NCI-H1417 (cell line): Measurements from ENCODE around the gene PDLIM5.

Source experiments
- DNase-seq, 3 experiments: peaks; one replicate each; lab custom pipeline; 2025; lab: John Stamatoyannopoulos, UW

Gene PDLIM5

DNA sequence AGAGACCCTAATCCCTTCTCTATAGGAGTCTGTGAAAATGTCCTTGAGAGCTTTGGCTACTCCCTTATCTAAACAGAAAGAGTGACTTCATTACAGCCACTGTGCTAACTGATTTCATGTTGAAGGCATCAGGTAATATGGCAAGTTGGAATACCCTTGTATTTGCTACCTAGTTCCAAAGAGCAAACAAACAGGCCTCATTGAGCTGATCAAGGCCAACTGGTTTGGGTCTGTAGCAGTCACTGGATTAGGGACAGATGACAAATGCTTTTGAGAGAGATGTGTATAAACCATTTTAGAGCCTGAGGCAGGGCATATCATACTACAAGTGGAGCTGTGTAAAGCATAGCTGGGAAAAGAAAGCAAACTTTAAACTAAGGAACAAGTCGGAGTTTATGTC lies 22.9 kb upstream of the PDLIM5 start:
- DNase-seq = no peak

DNA sequence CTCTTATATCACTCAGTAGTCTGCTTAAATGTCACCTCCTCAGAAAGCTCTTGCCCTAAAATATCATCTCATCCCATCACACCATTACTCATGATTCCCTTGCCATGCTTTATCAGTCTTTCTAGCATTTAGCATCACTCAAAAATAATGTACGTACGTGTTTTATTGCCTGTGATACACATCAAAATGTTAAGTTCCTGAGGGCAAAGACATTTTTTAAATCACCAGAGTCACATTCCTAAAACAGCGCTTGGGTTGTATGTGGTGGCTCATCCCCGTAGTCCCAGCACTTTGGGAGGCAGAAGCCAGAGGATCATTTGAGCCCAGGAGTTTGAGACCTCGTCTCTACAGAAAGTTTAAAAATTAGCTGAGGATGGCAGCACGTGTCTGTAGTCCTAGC lies 21.3 kb upstream of the PDLIM5 start:
- no peak for DNase-seq

DNA sequence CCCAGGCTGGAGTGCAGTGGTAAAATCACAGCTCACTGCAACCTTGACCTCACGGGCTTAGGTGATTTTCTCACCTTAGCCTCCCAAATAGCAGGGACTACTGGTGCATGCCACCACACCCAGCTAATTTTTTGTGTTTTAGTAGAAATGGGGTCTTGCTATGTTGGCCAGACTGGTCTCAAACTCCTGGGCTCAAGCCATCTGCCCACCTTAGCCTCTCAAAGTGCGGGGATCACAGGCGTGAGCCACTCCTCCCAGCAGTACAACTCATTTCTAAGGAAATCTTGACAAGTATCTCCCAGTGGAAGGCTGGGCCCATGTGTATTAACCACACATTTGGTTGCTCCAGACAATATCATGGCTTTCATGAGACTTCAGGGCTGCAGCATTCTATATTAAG lies 20.4 kb upstream of the PDLIM5 start:
- DNase-seq = no peak

DNA sequence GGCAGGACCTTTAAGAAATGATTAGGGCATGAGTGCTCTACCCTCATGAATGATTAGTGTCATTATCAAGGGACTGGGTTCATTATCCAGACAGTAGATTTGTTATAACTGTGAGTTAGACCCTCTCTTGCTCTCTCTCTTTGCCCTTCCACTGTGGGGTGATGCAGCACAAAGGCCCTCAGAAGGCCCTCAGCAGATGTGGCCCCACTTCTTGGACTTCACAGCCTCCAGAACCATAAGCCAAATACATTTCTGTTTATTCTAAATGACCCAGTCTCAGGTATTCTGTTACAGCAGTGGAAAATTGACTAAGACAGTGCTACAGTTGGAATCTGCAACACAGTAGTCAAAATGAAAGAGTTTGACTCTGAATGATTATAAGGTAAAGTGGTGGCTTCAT lies 17.2 kb upstream of the PDLIM5 start:
- DNase-seq = no peak

DNA sequence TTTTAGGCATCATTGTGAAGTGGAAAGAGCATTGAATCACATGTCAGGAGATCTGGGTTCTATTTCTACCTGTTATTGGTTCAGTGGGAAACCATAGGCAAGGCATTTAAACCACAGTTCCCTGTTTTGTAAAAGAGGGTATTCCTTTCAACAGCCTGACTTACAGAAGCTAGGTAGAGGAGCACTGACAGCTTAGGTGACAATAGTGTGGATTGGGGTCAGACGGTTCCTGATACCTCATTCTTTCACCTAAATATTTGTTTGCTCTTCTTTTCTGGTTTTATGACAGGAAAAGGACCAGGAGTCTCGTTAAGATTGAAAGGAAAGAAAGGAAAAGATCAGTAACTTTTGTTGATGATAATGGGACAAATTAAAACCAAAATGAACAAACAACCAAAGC lies 15.9 kb upstream of the PDLIM5 start:
- no peak for DNase-seq

DNA sequence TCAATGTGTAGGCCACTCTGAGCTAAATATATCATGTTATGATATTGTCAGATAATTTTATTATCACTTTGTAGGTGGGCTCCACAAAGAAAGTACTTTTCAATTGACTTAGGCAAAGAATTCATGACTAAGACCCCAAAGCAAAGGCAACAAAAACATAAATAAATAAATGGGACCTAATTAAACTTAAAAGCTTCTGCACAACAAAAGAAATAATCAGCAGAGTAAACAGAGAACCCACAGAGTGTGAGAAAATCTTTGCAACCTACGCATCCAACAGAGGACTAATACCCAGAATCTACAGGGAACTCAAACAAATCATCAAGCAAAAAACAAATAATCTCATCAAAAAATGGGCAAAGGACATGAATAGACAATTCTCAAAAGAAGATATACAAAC lies 15.2 kb upstream of the PDLIM5 start:
- DNase-seq = peak in 1 of 3 experiments; percentile 8

DNA sequence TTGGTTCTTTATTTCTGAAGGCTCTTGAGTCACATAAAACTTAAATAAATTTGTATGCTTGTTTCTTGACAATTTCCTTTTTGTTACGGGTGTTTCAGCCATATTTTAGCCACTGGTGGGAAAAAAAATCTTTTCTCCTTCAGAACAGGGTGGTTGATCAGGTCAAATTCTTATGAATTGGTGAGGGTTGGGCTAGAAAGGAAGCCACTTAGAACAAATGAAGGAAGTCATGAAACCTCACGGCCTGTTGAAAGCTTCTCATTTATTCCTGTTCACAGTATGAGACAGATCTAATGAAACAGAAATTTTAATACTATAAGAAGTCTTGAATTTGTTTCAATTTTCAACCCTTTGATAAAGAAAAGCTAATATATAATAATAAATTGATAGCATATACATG lies 12.1 kb upstream of the PDLIM5 start:
- DNase-seq = no peak

DNA sequence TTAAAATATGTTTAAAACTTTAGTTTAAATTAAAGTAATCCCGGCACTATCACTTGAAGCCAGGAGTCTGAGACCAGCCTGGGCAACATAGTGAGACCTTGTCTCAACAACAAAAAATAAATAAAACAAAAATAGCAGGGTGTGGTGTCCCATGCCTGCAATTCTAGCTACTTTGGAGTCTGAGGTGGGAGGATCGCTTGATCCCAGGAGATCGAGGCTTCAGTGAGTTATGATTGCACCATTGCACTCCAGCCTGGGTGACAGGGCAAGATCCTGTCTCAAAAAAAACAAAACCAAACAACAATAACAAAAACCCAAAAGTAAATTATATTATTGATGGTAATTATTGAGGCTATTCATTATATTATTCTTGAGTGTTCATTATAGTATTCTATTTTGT lies 9.9 kb upstream of the PDLIM5 start:
- no peak for DNase-seq

DNA sequence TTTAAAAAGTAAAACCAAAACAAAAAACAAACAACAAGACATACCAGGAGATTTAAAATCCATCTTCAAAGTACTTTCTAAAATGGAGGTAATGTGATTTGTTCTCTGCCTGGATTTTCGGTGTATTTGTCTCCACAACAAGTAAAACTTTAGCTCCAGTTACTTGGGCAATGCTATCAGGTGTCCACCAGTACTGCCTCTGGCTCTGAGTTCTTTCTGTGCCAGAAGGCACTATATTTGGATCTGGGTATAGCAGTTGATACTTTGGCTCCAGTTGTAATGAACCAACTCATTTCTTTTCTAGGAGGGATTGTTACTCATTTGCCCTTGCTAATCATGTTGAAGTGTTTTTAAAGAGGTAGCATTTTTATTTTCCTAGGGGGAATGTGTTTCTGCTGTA lies 9.5 kb upstream of the PDLIM5 start:
- no peak for DNase-seq

DNA sequence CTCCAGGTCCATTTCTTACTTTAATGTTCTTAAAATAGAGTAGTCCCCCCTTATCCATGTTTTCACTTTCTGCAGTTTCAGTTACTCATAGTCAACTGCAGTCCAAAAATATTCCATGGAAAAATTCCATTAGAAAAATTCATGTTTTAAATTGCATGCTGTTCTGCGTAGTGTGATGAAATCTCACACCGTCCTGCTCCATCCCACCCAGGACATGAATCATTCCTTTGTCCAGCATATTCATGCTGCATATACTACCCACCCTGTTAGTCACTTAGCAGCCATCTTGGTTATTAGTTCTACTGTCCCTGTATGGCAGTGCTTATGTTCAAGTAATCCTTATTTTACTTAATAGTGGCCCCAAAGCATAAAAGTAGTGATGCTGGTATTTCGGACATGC lies 5.4 kb upstream of the PDLIM5 start:
- no peak for DNase-seq

DNA sequence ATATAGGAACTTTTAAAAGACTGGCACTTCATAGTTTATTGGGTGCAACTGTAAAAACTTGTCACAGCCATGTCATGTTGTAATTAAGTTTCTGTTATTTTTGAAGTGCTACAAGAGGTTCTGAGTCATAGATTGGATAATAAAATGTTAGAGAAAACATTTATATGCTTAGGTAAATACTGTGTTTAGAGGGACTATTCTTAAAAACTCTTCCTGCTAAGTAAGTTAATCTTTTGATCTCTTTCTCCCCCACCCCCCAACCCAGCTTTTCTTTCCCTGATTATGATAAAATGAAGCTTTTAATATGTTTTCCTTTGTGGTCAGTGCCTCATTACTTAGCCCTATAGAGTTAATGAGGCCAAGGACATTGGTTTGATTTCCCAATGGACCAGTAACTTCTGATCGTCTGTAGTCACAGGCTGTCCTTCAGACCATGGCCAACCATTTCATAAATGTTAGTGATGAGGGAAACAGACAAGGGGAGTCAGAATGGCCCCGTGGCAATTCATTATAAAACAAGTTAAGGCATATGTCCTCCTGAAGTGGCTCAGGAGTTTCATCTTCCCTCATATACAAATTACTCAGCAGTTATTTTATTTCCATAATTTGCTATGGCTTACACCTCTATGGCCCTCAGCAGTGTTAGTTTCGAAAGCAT lies 3.9 kb upstream of the PDLIM5 start:
- no peak for DNase-seq

DNA sequence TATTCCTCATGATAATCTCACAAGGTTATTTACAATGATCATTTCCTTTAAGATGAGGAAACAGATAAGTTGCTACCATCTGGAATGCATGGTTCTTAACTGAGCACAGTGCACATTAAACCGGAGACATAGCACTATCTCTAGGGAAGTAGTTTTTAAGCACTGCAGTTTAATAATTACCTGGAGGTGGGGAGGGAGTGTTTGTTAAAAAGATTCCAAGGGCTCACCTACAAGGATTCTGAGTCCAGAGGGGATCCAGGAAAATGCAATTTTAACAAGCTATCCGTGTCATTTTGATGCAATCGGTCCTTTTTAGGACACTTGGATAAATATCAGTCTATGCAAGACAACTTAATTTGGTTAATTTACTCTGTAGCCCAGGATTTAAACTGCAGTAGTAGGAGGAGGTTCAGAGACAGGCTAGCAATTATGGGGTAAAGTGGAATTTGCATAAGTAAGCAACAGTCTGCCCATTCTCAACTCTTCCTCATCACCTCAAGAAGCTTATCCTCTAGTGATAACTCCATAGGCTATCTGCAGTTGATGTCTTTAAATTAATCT lies 2.8 kb upstream of the PDLIM5 start:
- DNase-seq = no peak

DNA sequence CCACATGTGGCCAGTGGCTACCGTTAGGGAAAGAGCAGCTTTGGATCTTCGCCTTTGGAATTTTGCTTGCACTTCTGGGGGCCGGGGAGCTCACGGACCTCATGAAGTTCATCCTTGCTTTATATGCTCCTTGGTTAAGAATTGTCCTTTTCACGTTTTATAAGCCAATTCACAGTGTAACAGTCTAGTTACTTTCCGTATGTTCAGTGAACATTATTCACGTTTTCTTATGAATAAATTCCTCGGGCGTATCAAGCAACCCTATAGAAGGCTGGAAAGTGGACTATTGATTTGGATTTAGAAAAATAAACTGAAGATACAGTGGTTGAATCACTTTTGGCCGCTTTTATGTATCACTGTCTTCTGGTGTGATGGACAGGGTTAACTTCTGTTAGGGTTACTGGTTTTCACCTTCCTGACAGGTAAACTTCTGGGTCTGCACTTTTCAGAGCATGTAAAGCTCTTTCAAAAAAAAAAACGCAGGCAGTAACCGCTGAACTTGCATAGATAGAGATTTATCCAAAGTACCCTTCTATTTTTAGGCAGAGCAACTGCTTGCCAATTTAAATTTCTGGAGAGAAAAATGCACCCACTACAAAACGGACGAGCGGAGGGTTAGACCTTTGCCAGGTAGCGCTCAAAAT lies 569 bp upstream of the PDLIM5 start:
- DNase-seq = no peak

DNA sequence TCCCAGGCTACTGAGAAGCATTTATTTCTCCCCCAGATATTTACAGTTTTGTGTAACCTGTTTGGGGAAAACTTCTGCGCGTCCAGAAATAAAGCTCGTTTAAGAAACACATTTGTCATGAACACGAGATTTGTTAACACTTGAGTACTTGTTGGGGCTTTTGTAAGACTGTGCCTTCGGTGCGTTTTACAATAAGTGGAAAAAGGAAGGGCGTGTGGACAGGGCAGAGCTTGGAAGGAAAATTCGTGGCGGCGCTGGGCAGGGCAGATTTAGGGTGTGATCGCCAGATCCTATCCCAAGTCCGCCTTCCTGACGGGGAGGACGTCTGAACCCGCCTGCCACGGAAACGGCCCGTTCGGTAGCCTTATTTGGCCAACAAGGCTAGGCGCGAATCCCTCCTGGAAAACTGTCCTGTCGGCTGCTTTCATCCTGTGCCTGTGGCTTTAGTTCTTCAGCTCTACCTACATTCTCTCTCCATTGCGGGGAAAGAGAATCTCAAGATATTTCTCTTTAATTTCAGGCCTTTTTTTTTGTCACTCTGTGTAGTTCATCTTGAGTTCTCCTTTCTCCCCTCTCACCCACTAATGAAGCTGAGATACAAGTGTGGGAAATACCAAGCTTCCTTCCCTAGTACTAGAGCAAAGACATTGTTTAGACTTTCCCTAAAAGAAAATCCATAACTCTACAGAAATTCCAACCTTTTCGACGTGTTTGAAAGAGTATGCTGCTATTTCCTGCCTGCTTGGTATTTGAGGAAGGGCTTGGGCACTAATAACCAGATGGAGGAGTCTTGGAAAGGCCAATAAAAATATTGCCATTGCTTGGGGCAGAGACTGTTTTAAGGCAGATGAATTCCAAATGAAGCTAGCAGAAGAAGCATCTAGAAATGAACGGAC lies 982 bp downstream of the PDLIM5 start:
- DNase-seq = peak; percentile 55 to 70 (median 58)

DNA sequence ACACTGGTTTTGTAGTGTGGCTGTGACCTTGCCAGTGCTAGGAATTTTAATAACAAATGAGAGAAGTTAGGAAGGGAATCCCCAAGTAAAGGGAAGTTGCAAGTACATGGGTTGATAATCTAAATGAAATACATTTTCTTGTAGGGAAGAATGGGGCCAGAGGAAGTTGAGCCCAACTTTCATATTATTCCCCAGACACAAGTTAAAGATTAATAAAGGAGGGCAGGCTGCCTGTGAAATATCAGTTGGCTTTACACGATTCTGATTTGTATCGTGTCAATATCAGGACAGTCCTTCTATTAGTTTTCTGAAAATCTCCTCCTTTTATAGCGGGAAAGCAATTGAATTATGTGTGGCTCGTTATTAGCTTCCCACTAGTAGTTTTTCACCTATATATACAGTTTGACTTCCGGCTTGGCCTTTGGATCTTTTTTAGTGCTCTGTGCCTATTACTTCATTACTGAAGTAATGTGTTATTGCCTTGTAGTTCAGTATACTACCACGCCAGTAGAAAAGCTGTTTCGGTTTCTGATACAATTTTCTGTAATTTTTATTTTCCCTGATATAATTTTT lies 1.7 kb downstream of the PDLIM5 start:
- no peak for DNase-seq

DNA sequence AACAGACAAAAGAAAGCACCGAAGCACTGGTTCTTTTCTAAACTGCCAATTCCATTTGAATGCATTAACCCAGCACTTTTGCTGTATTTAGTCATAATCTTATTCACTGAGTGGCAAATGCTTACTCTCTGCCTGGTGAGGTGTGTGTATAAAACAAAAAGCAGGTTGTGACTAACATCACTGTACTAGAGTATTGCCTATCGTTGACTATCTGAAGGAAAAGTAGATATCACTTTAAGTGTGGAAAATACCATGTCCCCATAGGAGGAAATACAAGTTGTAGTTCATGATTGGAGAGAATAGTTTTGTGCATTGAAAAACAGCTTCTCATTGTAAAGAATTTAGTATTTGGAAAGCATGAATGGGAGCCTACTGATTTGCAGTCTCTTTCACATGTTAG lies 2.7 kb downstream of the PDLIM5 start:
- DNase-seq = no peak

DNA sequence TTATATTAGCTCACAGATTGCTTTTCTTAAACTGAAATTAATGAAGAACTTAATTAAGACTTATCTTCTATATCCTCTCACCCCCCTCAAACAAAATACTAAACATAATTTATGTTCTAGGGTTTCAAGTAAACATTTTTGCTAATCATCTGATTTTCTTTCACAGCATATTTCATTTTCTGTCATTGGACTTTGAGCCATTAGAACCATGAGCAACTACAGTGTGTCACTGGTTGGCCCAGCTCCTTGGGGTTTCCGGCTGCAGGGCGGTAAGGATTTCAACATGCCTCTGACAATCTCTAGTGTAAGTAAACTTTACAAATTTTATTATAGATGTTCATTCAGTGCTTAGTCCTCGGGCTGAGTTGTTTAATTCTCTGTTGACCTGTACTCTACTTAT lies 3.3 kb downstream of the PDLIM5 start:
- DNase-seq = no peak

DNA sequence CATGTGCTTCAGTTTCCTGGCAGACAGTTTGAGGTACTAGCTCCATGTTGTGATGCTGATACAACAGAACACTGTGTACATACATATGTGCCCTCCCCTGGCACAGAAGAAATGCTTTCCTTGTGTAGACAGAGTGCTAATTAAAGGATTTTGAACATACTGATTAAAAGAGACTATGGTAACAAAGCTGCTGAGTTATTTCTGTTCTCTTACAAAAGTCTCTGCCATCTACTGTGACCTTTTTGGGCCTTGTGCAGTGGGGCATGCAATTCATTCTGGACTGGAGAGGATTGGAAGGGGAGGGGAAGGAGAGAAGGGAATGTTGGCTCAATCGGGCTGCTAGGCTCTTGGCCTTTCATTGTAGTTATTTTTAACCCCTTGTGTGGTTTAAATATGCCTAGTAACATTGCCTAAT lies 6.0 kb downstream of the PDLIM5 start:
- peak in 1 of 3 experiments; percentile 51 for DNase-seq

DNA sequence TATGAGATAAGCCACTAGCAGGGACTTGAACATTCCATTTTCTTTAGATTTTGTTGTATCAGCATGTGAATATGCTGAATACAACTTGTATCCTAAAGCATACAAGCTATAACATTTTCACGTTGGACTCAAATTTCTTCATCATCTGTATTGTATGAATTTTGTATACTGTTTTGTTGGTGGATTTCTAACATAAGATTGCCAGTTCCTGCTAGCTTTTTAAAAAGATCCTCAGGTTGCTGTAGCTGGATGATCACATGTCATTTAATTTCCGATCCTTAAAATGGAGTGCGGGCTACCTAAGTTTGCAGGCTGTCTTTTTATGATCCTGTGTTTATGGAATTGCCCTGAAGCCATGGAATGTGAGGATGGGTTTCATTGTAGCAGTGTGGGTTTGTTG lies 6.9 kb downstream of the PDLIM5 start:
- DNase-seq = no peak

DNA sequence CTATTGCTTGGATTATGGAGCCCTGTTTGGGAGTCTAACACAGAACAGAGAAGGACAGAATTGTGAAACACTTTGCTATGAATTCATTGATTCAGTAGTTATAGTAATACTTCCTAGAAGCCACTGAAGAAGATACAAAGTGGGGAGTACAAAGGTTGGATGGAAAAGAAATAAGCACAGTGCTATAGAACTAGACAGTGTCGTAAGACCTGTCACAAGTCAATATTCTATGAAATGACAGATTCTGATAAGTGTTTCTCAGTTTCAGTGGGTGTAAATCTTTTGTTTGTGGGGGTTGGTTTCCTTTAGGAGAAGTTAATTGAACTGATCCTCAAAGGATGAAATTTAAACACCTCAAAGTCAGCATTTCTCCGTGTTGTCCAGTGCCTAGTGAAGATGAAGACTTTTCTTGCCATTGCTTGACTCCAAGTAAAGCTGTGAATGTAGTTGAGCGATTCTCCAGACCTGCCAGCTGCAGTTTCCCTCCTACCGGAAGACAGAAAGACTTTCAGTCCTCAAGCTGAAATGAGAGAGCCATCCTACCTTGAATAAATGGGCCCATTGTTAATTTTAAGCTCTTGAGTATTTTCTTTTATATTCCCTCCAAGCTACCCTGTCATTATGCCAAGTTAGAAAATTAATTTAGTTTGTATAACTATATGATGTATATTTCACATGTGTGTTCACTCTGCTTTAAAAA lies 7.9 kb downstream of the PDLIM5 start:
- peak in 1 of 3 experiments; percentile 61 for DNase-seq

DNA sequence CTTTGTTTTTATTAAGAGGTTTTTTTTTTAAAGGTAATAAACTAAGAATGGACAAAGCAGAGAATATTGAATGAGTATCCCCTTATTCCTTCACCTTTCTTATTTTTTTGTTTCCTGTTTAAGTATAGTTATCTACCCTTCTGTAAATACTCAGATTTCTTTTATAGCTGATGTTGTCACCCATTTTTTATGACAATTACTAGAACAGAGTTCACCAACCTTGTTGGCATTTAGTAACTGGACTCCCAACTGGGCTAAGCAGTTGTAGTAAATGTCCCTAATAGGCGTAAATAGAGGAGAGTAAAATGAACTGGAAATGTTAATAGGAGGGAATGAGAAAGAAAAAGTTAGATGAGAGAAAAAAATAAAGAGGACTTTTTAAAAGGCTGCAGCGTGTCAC lies 9.8 kb downstream of the PDLIM5 start:
- no peak for DNase-seq

DNA sequence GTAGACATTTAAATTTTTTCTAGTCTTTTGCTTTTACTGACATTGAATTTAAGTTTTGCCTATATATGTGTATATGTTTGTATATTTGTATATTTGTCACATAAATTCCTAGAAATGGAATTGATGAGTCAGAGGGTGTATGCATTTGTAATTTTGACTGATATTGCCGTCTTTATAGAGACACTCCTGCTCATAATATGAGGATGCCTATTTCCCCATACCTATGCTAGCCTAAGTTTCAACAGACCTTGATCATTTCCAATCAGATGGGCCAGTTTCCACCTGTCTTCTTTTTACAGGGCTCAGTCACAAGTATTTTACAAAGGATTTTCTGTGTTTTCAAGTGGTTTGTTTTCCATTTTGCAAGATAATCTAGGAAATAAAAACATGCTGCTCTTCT lies 10.8 kb downstream of the PDLIM5 start:
- no peak for DNase-seq
